NOMO-1 treated with DMSO at 0.1 percent for 48 hours (cell line): ENCODE data around the gene HACD3.
"Not testable (repeated sequence)": the region's sequence is repeated elsewhere in the genome, so short reads cannot be mapped to it uniquely, and the experiment has no call there.

ENCODE experiments used
- DNase-seq: peaks from one replicate; lab custom pipeline; 2025; ENCODE audit not compliant: unreplicated experiment; lab: John Stamatoyannopoulos, UW

Gene HACD3

GRCh38 chr15:65549288-65549687 is 19.0 kb downstream of the HACD3 start:
- not testable (repeated sequence) for DNase-seq

- no peak for DNase-seq
Observed at GRCh38 chr15:65550681-65551098, 20.4 kb downstream of the HACD3 start.

GRCh38 chr15:65551183-65551582 is 20.9 kb downstream of the HACD3 start:
- DNase-seq: no peak

- not testable (repeated sequence) for DNase-seq
Observed at GRCh38 chr15:65552851-65553250, 22.6 kb downstream of the HACD3 start.

- DNase-seq: no peak
Observed at GRCh38 chr15:65553691-65554090, 23.4 kb downstream of the HACD3 start.

GRCh38 chr15:65556622-65557021 is 26.4 kb downstream of the HACD3 start:
- DNase-seq: no peak

GRCh38 chr15:65558336-65558735 is 28.1 kb downstream of the HACD3 start:
- no peak for DNase-seq

GRCh38 chr15:65558997-65559760 is 28.9 kb downstream of the HACD3 start:
- no peak for DNase-seq

- DNase-seq: no peak
Observed at GRCh38 chr15:65559941-65560340, 29.7 kb downstream of the HACD3 start.

GRCh38 chr15:65561934-65562333 is 31.7 kb downstream of the HACD3 start:
- no peak for DNase-seq

GRCh38 chr15:65569728-65570127 is 39.5 kb downstream of the HACD3 start:
- no peak for DNase-seq

GRCh38 chr15:65571971-65572370 is 41.7 kb downstream of the HACD3 start:
- DNase-seq: no peak

GRCh38 chr15:65576664-65577063 is 46.4 kb downstream of the HACD3 start:
- no peak for DNase-seq

GRCh38 chr15:65577129-65577996 is 47.1 kb downstream of the HACD3 start:
- DNase-seq: peak; percentile 29

GRCh38 chr15:65578904-65579728 is 48.9 kb downstream of the HACD3 start:
- no peak for DNase-seq

- DNase-seq: no peak
Observed at GRCh38 chr15:65579762-65580161, 49.5 kb downstream of the HACD3 start.

- no peak for DNase-seq
Observed at GRCh38 chr15:65580287-65580686, 50.0 kb downstream of the HACD3 start.

GRCh38 chr15:65583701-65584100 is 53.4 kb downstream of the HACD3 start:
- DNase-seq: no peak

- no peak for DNase-seq
Observed at GRCh38 chr15:65584241-65584640, 54.0 kb downstream of the HACD3 start.

GRCh38 chr15:65587094-65587493 is 56.8 kb downstream of the HACD3 start:
- no peak for DNase-seq

GRCh38 chr15:65595960-65596359 is 65.7 kb downstream of the HACD3 start:
- no peak for DNase-seq
